ENCODE measurements around the gene SYT15B.
A peak's percentile ranks its signal among the peaks of the same experiment; 100 is the strongest.
"Not testable (repeated sequence)": the region's sequence is repeated elsewhere in the genome, so short reads cannot be mapped to it uniquely, and the experiment has no call there.

The SYT15B gene

GRCh38 chr10:47763554-47764175, at the start of gene SYT15B:
Gene SYT15B (minus strand): TSS chr10:47763592. CDS start chr10:47762640, 952 bp downstream.
- DNase-seq (ENCODE audit: low spot score) = not testable (repeated sequence)

DNA sequence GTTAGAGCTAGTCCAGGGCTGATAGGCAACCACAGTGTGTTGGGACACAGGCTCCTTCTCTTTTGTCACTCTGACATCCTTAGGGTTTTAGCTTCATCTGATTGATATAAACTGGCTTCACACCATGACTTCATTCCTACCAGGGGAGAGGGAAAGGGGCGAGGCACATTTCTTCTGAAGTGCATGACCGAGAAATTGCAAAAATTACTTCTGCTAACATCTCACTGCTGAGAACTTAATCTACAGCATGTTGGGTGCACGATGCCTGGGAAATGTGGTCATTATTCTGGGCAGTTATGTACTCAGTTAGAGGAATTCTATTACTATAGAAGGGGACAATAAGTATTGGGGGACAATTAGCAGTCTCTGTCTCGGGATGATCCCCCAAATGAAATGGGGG, 16.2 kb upstream of the SYT15B start:
- DNase-seq (ENCODE audit: low spot score) = not testable (repeated sequence)

- peak; percentile 55 for DNase-seq (ENCODE audit: low spot score)
Observed at GRCh38 chr10:47775361-47776231, 12.2 kb upstream of the SYT15B start.

DNA sequence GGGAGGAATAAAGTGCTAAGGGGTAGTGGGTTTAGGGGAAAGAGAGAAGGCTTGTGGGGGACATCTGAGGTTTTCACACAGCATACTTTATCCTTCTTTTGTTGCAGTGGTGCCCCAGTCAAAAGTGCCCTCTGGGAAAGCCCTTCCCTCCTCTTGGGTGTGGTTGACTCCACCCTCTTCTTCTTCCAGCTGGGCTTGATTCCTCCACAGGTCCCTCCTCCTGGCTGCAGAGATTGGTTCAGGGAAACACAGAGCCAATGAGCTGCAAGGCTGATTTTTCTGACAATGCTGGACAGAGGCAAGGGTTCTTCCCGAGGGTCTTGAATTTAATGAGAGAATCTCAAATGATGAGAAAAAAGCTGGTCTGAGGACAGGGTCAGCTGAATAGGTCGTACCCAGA, 7.4 kb upstream of the SYT15B start:
- not testable (repeated sequence) for DNase-seq (ENCODE audit: low spot score)

GRCh38 chr10:47768578-47769115, 5.3 kb upstream of the SYT15B start:
- not testable (repeated sequence) for DNase-seq (ENCODE audit: low spot score)

DNA sequence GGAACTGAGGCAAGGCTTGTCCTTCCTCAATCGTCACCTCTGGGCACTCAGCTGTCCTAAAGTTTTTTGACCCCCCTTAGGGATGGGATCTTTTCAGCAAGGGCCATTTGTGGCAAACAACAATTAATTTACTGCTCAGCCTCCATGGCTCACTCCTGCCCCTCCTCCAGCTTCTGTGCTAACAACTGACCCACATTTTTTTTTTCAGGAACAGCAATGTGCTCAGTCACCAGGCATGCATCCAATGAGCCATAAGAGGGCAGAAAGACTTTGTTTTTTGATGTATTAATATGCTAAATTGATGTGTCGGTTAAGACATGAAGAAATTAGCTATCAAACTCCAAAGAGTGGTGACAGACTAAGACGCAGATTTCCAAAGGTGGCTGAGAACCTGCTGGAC, 4.7 kb upstream of the SYT15B start:
- not testable (repeated sequence) for DNase-seq (ENCODE audit: low spot score)

DNA sequence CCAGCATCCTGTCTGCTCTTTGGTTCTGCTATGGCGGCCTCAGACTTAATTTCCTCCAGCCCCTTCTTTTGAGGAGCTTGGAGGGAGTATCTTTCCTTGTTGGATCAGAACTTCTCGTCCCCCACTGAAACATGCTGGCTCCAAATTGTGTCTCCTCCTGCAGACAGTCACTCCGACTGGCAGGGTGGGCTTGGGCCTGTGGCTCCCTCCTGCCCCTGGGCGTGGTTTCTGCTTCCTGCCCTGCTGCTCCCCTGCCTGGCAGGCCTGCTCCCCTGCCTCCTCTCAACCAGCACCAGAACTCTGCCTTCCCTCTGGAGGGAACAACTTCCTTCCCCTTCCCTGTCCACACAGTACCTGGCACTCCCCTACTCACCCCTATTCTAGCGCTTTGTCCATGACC, 3.8 kb upstream of the SYT15B start:
- DNase-seq (ENCODE audit: low spot score) = not testable (repeated sequence)

GRCh38 chr10:47765232-47765631, 1.8 kb upstream of the SYT15B start:
- DNase-seq (ENCODE audit: low spot score) = not testable (repeated sequence)

- not testable (repeated sequence) for DNase-seq (ENCODE audit: low spot score)
Observed at GRCh38 chr10:47762674-47763553, 478 bp downstream of the SYT15B start.

DNA sequence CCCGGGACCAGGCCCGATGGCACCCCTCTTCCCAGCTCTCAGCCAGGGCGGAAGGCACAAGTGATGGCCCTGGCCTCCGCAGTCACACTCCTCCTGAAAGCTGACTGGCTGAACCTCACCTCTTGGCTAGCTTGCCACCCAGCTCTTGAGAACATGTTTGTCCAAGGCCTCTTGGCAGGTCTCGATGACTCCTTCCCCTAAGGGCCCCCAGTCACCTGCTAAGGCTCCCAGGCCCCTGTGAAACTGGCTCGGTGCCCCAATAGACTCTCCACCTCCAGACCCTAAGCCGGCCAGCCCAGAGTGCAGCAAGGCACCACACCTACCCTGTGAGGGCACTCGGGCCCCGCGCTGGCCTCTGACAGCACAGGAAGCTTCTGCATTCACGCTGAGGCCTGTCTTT, 4.5 kb downstream of the SYT15B start:
- DNase-seq (ENCODE audit: low spot score) = not testable (repeated sequence)

- DNase-seq (ENCODE audit: low spot score) = not testable (repeated sequence)
Observed at GRCh38 chr10:47756169-47756568, 7.2 kb downstream of the SYT15B start.

DNA sequence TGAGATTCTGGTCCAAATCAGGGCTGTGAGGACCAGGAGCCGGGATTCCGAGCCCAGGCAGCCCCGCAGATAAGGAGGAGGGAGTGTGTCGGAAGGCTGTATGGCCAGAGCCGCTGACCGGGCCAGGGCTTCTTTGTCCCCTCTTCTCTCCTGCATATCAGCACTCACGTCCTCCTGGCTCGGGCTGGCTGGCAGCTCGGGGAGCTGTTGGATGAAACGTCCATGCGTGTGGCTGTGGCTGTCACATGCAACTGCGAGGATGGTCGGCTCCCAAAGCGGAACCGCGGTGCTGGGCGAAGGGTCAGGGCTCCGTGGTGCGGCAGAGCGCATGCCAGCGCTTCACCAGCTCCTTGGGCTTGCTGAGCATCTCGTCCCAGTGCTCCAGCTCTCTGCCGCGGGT, 9.5 kb downstream of the SYT15B start:
- DNase-seq (ENCODE audit: low spot score) = not testable (repeated sequence)

DNA sequence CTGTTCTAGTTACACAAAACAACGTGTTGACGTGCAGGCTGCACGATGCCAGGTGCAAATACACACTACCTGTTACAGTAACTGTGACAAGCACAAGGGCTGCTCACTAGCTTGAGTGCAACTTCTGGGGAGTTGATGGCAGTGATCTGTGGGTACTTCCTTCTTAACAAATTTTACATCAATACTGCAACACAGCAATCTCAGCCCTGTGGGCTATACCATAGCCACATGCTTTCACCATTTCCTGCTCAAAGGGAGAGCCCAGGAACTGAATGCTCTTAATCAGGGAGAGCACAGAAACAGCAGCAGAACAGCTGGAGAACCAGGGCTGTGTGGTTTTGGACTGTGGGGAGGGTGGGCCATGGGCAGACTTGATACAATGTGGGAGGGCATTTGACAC, 10.2 kb downstream of the SYT15B start:
- DNase-seq (ENCODE audit: low spot score) = not testable (repeated sequence)

DNA sequence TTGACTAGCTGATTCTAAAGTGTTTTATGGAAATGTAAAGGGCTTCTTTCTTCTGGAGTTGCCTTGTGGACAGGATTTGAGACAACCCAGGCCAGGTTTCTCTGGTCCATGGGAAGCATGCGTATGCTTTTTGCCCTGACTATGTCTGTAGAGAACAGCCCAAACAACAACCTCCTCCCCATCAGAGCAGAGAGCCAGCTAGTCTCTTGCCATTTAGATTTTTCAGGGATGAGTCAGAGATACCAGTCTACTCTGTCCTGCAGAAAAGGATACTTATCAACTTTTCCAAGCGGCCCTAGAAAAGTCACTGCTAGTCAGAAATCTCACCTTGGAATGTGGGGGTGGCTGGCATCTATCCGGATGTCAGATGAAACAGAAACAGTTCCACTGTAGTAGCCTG, 11.6 kb downstream of the SYT15B start:
- not testable (repeated sequence) for DNase-seq (ENCODE audit: low spot score)

DNA sequence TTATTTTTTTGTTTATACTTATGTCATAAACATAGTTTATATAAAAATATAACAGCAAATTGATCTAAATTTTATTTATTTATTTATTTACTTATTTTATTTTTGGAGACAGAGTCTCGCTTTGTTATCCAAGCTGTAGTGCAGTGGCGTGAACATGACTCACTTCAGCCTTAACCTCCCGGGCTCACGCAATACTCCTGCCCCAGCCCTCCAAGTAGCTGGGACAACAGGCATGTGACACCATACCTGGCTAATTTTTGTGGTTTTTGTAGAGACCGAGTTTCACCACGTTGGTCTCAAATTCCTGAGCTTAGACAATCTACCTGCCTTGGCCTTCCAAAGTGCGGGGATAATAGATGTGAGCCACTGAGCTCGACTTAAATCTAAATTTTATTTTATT, 13.0 kb downstream of the SYT15B start:
- DNase-seq (ENCODE audit: low spot score) = not testable (repeated sequence)

- not testable (repeated sequence) for DNase-seq (ENCODE audit: low spot score)
Observed at GRCh38 chr10:47746780-47747376, 16.5 kb downstream of the SYT15B start.

DNA sequence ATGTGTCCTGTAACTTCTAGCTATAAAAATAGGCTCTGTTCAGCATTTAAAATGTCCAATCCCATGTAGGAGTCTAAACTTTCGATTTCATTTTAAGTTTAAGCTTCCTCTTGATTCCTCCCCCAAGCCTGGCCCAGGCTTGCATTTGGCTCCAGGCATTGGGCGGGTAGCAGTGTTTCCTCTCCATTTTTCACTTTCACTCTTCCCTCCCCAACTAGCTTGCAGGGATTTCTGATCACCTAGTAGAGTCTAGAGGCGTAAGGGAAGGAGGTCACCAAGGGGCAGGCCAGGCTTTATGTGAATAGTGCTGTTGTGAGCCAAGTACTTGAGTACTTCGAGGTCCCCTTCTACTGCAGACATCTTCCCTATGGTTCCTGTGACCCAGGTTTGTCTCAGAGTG, 18.5 kb downstream of the SYT15B start:
- not testable (repeated sequence) for DNase-seq (ENCODE audit: low spot score)

DNA sequence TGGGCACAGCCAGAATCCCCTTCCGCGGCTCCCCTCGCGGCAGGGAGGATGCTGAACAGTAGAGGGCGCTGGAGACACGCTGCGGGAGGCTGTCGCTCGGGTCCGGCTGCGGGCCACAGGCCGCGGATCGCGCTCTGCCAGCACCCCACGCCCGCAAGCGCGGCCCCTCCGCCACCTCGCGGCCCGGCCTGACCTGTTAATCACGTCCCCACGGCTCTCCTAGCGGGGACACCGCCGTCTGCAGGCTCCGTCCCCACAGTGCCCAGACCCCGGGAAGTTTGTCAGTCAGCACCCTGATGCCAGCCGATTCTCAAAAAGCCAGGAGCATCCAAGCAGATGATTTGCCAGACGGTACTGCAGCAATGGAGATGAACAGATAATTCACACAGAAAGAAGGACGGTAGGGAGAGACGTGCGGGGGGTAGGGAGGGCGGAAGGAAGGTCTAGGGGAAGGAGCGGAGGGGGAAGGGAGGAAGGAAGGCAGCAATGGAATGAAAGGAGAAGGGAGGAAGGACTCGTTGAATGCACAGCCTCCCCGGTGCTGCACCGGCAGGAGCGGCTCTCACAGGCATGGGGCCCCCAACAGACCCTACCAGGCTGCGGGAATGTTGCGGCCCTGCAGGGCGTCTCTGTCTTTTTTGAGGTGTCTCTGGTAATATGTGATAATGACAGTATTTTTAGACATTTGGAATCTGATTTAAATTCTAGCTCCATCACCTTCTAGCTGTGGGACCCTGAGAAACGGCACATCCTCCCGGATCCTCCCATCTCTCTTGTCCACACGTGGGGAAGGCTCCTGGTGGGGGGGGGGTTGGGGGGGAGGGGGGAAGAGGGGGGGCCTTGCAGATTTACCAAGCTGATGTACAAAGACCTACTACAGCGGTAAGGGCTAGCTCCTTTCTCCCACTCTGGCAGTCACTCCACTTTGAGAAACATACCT, 19.5 kb downstream of the SYT15B start:
- DNase-seq (ENCODE audit: low spot score) = not testable (repeated sequence)

GRCh38 chr10:47740868-47741267, 22.5 kb downstream of the SYT15B start:
- DNase-seq (ENCODE audit: low spot score) = not testable (repeated sequence)

- DNase-seq (ENCODE audit: low spot score) = not testable (repeated sequence)
Observed at GRCh38 chr10:47730911-47731310, 32.5 kb downstream of the SYT15B start.

Data from globus pallidus (tissue), 1 donor.